Omental fat pad (tissue), 4 donors: ENCODE measurements around the gene ARHGAP8. TPM values are rescaled to one million over a fixed set of nuclear protein-coding genes. Genes with fewer than 3 reads are reported as not detected.

Source experiments
- ATAC-seq: fragments of 150-250 bp; one replicate; pipeline ENCODE4 v1.9.1; 2016; ENCODE audit warnings: mild to moderate bottlenecking, moderate library complexity; ENCODE audit not compliant: low FRiP score
- DNase-seq: peaks from one replicate; pipeline ENCODE4 v3.0.0-alpha.2; 2019; ENCODE audit warnings: low spot score
- CTCF ChIP-seq, 3 donors: fragments of 450-650 bp; IDR thresholded peaks; one replicate each; pipeline ENCODE4 v1.5.1; 2016 to 2017; ENCODE audit warnings: antibody characterized with exemption in 3 of 3, mild to moderate bottlenecking in 3 of 3, moderate library complexity in 2 of 3
- total RNA-seq, 4 donors: library from RNA; depleted of rRNA; stranded (reverse); fragments of >200 nt; gene quantifications; one replicate each; pipeline ENCODE4 v1.1.0, GENCODE V29; 2016

Gene ARHGAP8
- total RNA-seq, 4 donors from 2014 or later: 0.46 to 2.2 (median 1.9) TPM; not detected in 1

- ATAC-seq (no peak), DNase-seq (no peak)
- TF ChIP-seq CTCF (IDR thresholded peaks at IDR 0.05): no peak
These were observed 27.5 kb upstream of the ARHGAP8 start for GRCh38 chr22:44724859-44725258.

GRCh38 chr22:44726439-44726838, 25.9 kb upstream of the ARHGAP8 start:
- no peak for DNase-seq
- no peak for TF ChIP-seq CTCF (IDR thresholded peaks at IDR 0.05)
- no peak for ATAC-seq

GRCh38 chr22:44727148-44727547, 25.2 kb upstream of the ARHGAP8 start:
- ATAC-seq (no peak), DNase-seq (no peak)
- no peak for TF ChIP-seq CTCF (IDR thresholded peaks at IDR 0.05)

GRCh38 chr22:44727709-44728108, 24.7 kb upstream of the ARHGAP8 start:
- ATAC-seq (no peak), DNase-seq (no peak)
- no peak for TF ChIP-seq CTCF (IDR thresholded peaks at IDR 0.05)

- no peak for TF ChIP-seq CTCF (IDR thresholded peaks at IDR 0.05)
- ATAC-seq (no peak), DNase-seq (no peak)
These were observed 23.5 kb upstream of the ARHGAP8 start for GRCh38 chr22:44728761-44729324.

- no peak for DNase-seq
- no peak for TF ChIP-seq CTCF (IDR thresholded peaks at IDR 0.05)
- ATAC-seq: no peak
These were observed 22.9 kb upstream of the ARHGAP8 start for GRCh38 chr22:44729391-44730021.

- ATAC-seq (no peak), DNase-seq (no peak)
- no peak for TF ChIP-seq CTCF (IDR thresholded peaks at IDR 0.05)
These were observed 22.4 kb upstream of the ARHGAP8 start for GRCh38 chr22:44730022-44730393.
